ENCODE results near the gene NDEL1.
"Not testable (repeated sequence)": the region's sequence is repeated elsewhere in the genome, so short reads cannot be mapped to it uniquely, and the experiment has no call there.

NDEL1 gene, protein sequence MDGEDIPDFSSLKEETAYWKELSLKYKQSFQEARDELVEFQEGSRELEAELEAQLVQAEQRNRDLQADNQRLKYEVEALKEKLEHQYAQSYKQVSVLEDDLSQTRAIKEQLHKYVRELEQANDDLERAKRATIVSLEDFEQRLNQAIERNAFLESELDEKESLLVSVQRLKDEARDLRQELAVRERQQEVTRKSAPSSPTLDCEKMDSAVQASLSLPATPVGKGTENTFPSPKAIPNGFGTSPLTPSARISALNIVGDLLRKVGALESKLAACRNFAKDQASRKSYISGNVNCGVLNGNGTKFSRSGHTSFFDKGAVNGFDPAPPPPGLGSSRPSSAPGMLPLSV

DNA sequence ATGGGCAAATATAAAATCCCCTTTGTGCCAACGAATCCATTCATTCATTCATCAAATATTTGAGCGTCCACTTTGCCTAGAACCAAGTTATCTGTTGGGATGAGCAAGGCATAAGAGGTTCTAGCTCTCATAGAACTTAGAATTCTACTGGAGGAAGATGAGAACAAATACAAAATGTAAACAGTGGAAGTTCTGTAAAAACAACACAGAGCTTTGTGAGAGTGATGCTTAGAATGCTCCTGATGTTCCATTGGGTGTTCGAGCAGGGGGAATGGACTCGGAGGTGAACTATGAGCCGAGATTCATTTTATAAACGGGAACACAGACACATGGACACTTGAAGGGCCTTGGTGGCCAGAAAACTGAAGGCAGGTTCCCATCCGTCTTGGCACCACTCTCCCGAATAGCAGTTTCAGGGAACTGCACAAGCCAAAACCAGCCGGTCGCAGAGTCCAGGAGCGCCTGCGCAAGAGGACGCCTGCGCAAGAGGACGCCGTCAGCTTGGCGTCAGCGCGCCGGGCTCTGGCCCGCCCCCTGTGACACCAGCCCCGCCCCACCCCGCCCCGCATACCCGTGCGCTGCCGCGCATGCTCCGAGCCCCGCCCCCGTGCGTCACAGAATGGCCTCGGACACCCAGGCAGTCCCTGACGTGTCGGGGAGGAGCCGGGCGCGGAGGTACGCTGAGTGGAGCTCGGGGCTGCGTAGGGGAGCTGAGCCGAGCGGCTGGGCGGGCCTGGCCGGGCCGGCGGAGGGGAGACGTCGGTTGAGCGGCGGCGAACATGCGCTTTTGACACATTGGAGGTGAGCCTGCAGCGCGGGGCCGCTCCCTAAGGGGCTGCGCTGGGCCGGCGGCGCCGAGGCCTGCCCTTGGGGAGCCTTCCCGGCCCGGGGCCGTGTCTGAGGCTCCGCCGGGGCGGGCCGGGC lies at the start of gene NDEL1:
Gene NDEL1 (plus strand): TSS at position 640 of the 924 bp plus-strand sequence. CDS start 8,388 bp downstream, outside the sequence.
- peak; percentile 99 for DNase-seq

DNA sequence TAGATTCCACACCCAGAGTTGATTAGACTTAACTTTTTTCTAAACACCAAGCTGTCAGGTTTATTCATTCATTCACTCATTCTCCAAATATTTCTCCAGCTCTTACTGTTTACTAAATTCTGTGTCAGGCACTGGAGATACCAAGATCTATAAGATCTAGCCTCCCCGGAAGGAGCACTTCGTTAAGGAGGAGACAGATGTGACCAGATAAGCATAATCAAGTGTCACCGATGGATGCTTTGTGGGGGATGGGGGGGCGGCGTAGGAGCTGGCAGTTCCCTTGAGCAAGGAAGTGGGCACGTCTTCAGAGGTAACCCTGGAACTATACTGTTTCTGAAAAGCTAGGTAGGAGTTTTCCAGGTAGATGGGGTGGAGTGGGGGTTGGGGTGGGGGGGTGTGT lies 48.8 kb upstream of the NDEL1 start:
- DNase-seq = no peak

DNA sequence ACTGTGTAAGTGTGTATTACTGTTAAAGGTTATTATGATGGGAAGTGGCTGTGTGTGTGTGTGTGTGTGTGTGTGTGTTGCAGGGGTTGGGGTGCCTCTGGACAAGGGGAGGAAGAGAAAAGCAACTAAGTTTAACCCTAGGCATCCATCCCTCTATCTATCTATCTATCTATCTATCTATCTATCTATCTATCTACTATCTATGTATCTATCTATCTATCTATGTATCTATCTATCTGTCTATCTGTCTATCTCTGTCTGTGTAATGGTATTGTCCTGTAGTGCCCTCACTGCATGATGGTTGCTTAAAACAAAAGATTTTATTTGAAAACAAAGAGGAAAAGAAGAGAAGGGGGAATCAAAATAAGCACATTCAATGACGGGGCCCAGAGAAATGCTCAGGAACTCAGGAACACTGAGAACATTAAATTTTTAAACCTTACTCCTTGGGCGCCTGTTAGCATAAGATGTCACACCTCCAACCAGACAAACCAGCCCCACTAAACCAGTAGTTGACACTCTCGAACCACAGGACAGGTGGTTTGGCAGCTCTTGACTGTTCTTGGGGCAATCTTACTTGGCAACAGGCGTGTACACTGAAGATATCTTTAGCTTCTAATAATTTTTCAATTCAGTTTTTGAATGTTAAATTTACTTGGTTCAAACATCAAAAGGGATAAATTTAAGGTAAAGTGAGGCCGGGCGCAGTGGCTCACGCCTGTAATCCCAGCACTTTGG lies 47.6 kb upstream of the NDEL1 start:
- no peak for DNase-seq

DNA sequence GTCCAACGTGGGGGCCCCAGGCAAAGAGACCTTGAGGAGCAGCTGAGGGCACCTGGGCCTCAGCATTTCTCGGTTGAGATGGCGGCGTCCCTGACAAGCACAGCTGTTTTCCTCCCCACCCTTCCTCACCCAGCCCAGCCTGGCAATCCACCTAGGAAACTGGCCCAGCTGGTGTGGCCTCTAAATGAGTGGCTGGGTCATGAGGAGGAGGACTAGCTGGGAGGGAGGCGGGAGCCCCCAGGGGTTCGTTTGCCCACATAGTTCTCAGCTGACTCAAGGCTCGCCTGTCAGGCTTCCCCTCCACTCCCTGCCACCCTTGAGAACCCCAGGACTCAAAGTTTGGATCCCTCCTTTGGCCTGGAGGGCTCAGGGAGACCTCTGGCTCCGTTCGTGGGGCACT lies 44.0 kb upstream of the NDEL1 start:
- no peak for DNase-seq

DNA sequence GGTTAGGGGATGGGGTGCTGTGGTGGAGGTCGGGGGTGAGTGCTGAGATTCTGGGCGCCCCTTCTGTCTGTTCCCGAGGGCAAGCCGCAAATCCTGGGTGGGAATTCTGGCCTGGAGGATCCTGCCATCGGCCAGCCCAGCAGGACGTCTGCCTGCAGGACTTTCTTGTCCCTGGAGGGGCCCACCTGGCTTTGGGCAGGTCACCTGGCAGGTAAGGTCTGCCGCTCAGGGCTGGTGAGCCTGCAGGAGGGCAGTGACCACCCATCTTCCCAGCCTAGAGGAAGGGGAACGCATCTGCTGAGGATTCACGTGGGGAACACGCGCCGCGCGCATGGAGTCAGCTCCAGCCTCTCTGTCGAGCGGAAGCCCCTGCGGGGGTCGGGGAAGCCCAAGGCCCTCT lies 43.4 kb upstream of the NDEL1 start:
- no peak for DNase-seq

DNA sequence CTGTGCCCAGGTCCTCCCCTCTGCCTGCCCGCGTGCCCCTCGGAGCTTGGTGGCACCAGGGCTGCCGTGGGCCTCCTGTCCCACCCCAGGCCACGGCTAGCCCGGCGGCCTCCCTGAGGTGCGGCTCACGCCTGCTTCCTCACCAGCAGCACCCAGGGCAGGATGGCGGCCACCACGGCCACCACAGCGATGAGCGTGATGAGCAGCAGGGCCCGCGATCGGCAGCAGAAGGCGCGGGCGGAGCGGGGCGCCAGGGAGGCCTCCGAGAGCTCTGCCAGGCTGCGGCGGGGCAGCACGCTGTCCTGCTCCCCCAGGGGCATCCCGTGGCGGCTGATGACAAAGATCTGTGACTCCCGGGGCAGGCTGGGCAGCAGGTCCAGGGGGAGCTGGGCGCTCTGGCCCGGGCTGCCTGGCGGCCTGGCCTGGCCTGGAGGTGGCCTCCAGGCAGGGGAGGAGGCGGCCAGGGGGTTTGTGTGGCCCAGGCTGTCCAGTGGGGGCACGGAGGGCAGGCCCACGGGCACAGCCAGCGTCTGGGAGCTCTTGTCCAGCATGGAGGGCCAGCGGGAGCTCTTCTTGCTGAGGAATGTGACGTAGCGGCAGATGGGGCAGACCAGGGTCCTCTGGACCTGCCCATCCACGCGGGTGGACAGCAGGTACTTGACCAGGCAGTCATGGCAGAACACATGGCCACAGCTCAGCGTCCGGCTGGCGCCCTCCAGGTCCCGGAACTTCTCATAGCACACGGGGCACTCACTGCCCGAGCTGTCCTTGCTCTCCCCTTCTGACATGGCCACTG lies 42.8 kb upstream of the NDEL1 start:
- no peak for DNase-seq

DNA sequence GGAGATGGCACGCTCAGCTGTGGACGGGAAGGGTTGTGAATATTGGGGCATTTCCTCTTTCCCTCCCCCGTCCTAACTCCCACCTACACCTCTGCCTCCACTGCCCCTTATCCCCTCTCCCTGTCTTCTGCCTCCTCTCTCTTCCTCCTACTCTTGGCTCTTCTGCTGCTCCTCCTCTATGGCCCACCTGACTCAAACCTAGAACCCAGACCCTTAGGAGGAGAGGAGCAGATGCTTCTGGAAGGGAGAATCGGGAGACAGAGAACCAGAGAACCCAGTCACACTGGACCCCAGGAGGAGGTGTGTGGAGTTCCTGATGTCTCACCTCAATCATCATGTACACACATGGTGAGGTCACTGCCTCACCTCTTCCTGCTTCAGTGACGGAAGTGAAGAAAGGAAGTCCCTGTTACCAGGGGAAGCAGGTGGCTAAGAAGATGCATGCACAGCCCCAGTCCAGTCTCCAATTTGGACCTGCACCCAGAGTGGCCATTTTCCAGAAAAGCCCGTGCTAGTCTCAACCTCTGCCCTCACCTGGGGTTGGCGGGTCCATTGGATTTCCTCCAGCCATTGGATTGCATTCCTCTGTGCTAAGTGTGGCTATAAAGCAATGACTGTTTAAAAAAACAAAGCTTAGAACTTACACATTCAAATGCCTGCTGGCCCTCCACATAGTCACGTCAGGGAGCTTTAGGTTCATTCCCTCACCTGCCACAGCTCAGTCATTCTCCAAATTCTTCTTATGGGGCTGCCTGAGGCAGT lies 42.0 kb upstream of the NDEL1 start:
- DNase-seq = peak; percentile 37

DNA sequence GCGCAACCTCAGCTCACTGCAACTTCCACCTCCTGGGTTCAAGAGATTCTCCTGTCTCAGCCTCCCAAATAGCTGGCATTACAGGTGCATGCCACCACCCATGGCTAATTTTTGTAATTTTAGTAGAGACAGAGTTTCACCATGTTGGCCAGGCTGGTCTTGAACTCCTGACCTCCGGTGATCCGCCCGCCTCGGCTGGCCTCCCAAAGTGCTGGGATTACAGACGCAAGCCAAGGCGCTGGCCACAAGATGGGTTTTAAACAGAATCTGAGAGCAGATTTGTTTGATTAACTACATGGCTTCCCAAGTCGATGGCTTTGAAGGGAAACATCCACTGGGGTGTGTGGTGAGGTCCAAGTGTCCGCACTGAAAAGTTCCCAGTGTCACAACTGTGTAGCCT lies 41.2 kb upstream of the NDEL1 start:
- DNase-seq = not testable (repeated sequence)

DNA sequence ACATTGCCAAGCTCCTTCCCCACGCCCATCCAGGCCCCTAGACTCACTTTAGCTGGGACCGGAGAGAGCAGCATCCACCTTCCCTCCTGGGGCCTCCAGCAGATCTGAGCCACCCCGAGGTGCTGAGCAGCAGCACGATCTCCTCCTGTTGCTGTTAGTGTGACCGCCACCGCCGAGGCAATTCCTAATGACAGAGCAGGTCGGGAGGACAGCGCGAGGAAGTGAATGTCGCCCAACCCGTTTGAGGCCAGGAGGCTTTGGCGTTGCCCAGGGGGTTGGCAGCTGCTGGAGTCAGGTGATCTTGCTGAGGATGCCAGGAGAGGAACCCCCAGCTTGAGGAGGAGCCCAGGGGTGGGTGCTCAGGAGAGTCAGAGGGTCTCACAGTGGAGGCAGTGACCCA lies 38.0 kb upstream of the NDEL1 start, which contains the start of gene RNF222:
Gene RNF222 (minus strand): TSS at position 192 of the 400 bp plus-strand sequence. CDS start 4,366 bp downstream, outside the sequence.
- no peak for DNase-seq

DNA sequence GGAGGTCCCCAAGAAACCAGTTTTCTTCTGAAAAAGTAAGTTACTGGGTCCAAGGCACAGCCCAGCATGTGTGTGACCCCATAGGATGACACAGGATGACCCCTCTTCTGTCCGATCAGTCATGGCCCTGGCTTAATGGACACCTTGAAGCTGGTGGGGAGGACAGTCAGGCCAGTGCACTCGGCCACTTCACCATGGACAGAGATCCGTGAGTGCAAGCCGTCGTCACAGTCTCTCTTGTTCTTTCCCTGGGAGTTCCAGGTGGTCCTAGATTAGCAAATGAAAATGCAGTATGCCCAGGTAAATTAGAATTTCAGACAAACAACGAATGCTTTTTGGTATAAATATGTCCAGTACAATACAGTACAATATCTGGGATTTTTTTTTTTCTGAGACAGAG lies 36.7 kb upstream of the NDEL1 start:
- no peak for DNase-seq

DNA sequence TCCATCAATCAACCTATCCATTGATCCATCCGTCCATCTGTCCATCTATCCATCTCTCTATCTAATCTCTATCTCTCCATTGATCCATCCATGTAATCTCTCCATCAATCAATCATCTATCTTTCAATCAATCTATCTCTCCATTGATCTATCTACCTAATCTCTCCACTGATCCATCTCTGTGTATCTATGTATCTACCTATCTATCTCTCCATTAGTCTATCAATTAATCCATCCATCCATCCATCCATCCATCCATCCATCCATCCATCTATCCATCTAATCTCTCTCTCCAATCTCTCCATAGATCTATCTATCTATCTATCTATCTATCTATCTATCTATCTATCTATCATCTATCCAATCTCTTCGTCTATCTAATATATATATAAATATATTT lies 34.6 kb upstream of the NDEL1 start:
- no peak for DNase-seq

DNA sequence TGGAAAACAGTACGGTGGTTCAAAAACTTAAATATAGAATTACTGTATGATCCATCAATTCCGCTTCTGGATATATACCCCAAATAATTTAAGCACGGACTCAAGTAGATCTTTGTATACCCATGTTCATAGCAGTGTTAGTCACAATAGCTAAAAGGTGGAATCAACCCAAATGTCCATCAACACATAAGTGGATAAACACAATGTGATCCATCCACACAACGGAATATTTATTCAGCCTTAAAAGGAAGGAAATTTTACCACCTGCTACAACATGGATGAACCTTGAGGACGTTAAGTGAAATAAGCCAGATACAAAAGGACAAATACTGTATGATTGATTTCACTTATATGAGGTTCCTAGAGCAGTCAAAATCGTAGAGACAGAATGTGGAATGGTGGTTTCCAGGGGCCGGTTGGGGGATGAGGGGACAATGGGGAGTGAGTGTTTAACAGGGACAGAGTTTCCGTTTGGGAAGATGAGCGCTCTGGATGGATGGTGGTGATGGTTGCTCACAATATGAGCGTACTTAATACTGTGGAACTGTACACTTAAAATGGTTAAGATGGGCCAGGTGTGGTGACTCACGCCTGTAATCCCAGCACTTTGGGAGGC lies 32.7 kb upstream of the NDEL1 start:
- no peak for DNase-seq

DNA sequence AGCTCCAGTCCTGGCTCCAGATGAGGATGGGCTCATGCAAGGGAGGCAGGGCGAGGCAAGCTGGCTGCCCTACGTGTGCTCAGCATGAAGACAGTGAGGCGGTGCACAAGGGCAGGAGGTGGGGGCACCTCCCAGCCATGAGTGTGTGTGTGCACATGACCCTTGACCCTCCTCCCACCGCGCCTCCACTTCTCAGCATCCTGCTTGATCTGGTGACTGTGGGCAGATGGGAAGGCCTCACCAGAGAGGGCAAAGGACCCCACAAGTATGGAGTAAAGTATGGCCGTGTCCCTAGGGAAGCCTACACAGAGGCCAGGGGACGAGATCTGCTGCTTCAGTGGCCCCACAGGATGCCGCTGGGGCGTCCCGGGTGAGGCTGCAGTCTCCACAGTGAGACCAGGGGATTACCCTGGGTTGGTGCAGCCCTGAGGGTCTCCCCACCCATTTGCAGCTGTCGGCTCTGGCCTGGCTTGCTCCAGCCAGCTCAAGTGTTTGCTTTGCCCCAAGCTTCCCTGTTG lies 30.1 kb upstream of the NDEL1 start:
- DNase-seq = no peak

DNA sequence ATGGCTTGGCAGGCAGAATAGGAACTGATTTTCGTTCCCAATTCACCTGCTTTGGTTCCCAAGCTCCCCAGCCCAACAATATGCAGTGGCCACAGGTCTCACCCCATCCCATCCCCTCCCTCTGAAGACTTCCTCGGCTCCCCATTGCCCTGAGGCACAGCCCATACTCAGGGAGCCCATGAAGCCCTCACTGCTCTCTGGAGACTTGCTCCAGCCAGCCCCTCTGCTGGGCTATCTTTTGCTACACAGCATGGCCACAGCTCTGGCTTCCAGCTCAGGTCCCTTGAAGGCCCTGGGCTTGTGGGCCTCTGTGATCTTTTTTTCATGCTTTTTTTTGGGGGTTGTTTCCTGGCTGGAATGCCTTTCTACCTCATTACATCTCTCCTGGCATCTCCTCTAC lies 29.5 kb upstream of the NDEL1 start:
- no peak for DNase-seq

DNA sequence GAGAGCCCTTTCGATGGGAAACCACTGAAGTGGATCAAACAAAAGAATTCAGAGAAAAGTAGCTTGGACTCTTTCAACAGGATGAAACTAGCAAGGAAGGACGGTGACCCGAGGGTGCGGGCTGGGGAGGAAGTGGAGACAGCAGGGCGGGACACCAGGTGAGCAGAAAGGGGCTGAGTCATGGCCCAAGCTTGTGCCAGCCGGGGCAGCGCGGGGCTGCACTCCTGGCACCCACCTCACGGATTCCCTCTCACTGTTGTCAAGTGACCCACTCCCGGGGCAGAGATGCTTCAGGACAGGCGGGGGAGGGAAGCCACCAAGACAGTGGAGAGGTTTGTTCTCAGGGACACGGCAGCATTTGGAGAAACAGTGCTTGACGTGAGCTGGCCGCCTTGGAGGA lies 27.3 kb upstream of the NDEL1 start:
- no peak for DNase-seq

DNA sequence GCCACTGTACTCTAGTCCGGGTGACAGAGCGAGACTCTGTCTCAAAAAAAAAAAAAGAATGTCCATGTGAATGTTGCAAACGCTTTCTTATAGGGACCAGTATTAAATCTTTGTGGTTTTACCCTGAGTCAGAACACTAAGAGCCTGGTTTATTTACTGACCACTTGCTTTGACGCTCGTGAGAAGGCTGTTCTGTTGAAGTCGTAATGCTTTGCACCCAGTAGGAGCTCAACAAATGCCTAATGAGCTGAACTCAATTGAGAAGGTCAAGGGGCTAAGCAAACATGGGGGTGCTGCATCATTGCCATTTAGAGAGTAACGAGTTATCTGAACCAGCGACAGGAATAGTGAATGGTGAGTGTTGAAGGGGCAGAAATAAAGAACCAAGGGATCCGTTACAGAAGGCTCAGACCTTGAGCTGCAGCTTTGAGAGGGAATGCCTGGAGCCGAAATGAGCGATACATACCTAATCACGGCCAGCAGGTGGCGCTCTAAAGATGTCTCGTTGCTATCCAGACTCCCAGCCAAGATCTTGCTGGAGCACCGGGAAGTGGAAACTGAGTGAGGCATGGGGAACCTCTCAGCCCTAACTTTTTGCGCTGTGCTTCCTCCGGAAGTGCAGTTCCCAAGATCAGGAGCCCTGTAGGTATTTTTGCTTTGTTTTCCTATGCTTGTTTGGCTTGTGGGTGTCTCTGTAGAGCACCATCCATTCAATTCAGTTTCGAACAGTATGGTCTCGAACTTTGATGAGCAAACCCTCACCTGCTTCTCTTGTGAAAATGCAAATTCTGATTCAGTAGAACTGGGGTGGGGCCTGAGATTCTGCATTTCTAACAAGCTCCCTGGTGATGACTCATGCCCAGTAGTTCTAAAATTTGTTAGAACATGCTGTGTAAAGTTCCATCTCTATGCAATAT lies 25.5 kb upstream of the NDEL1 start:
- DNase-seq = peak; percentile 80

DNA sequence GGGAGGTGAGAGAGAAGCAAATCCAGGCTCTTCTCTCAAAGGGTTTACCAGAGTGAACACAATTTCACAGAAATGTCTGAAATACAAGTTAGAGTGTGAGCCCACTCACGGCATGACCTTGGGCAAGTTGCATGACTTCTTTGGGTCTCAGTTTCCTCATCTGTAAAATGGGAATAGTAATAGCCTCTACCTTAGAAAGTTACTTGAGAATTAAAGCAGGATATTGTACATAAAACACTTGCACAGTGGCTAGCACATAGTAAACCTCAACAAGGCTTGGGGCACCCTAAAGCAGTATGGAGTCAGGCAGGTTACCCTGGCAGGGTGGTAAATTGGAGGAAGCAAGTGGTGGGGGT lies 24.8 kb upstream of the NDEL1 start:
- no peak for DNase-seq

DNA sequence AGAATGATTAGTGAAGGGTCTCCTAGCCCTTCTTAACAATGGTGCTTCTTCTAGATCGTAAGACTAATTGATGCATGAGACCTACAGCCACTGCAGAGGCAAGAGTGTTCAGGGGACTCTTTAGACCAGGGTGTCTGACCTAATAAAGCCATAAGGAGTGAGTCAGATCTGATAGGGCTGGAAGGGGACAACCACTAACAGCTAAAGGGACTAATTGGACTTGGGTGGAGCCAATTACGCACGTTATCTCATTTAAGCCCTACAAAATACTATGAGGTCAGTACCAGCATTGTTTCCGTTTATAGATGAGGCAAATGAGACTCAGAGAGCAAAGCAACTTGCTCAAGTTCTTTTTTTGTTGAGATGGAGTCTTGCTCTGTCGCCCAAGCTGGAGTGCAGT lies 23.6 kb upstream of the NDEL1 start:
- DNase-seq = no peak

DNA sequence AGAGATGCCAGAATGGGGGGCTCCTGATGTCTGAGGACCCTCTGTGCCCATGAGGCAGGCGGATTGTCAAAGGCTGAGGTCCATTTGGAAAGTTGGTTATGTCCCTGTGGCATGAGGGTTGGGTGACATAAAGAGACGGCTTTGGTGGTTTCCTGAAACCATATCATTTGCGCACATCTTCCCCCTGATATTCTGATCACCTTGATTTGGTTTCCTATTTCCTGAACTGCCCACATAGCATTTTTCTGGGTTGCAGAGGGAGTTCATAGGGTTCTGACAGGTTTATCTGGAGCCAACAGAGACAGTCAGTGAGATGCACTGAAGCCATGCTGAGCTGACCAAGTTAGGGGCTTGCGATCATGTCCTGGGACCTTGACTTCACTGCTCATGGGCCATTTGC lies 22.4 kb upstream of the NDEL1 start:
- no peak for DNase-seq

DNA sequence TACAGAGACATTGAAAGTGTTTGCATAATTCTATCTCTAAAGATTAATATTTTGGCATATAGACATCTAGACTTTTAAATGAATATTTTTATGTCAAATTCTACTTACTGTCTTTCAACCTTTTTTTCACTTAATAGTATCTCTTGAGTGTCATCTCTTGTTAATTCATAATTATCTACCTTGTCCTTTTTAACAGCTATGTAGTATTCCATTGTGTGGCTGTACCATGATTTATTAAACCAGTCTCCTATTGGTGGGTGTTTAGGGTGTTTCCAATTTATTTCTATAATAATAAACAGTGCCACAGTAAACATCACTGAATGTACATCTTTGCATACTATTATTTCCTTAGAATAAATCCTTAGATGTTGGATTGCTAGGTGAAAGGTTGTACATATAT lies 21.7 kb upstream of the NDEL1 start:
- DNase-seq = no peak
